Tibial artery (tissue), 4 donors: Measurements from ENCODE around the gene PIP5K1C.

Experiments used
- DNase-seq, 2 donors: peaks; one replicate each; pipeline ENCODE4 v3.0.0-alpha.2; 2019
- H3K27ac ChIP-seq, 2 donors: fragments of 200-600 bp; sonication (generic) in 1 of 2; 1 replicate in 1 of 2; 2 replicates in 1 of 2; pipeline ENCODE4 v1.5.1; 2018 to 2019; ENCODE audit warnings: mild to moderate bottlenecking in 1 of 2
- H3K27me3 ChIP-seq, 2 donors: fragments of 200-600 bp; sonication (generic) in 1 of 2; one replicate each; pipeline versions ENCODE4 v1.5.1 to v1.6.0; 2016 to 2019
- H3K36me3 ChIP-seq, 3 donors: fragments of 200-600 bp; sonication (generic) in 2 of 3; one replicate each; pipeline ENCODE4 v1.5.1; 2016 to 2019; ENCODE audit warnings: mild to moderate bottlenecking in 2 of 3
- H3K4me1 ChIP-seq, 4 donors: fragments of 200-600 bp; sonication (generic) in 2 of 4; 1 replicate in 3 of 4; 2 replicates in 1 of 4; pipeline ENCODE4 v1.5.1; 2016 to 2019
- H3K4me3 ChIP-seq, 2 donors: fragments of 200-600 bp; sonication (generic) in 1 of 2; 1 replicate in 1 of 2; 2 replicates in 1 of 2; pipeline ENCODE4 v1.5.1; 2018 to 2019; ENCODE audit warnings: mild to moderate bottlenecking in 2 of 2
- H3K9me3 ChIP-seq, 3 donors: fragments of 200-600 bp; sonication (generic) in 1 of 3; one replicate each; pipeline ENCODE4 v1.5.1; 2016 to 2019
- CTCF ChIP-seq, 2 experiments: fragments of 200-600 bp in 1 of 2; fragments of 450-650 bp in 1 of 2; IDR thresholded peaks; one replicate each; pipeline ENCODE4 v1.5.1; 2017 to 2019; ENCODE audit warnings: antibody characterized with exemption in 2 of 2, mild to moderate bottlenecking in 1 of 2, moderate library complexity in 1 of 2
- intact Hi-C: fragments of 100-400 bp; cut with DNase I; formaldehyde crosslinking; loops from one replicate; pipeline ENCODE4 v1.15.0; 2023; ENCODE audit warnings: low total_unique reads

PIP5K1C gene

GRCh38 chr19:3674784-3675543 is 25.3 kb downstream of the PIP5K1C start:
- intact Hi-C loops, result no loop called here
- no peak for TF ChIP-seq CTCF (IDR thresholded peaks at IDR 0.05)
- H3K9me3 ChIP-seq, result peaks cover 0 to 5% (median 0%) of the 10 kb centered on the region in 3 donors
- H3K27ac ChIP-seq, result peak overlapping the region in 1 of 2 donors; percentile 1
- H3K36me3 ChIP-seq, result peaks cover 0 to 35% (median 19%) of the 10 kb centered on the region in 3 donors
- peaks cover 4 to 34% (median 27%) of the 10 kb centered on the region in 4 donors for H3K4me1 ChIP-seq
- no peak for DNase-seq
- no peaks in the 10 kb centered on the region for H3K27me3 ChIP-seq
- H3K4me3 ChIP-seq, result no peak overlapping the region

GRCh38 chr19:3673506-3674439 is 26.5 kb downstream of the PIP5K1C start:
- Histone ChIP-seq H3K27me3 (no peaks in the 10 kb centered on the region), H3K36me3 (peaks cover 0 to 25% (median 13%) of the 10 kb centered on the region in 3 donors), H3K4me1 (peaks cover 4 to 46% (median 39%) of the 10 kb centered on the region in 4 donors), H3K9me3 (peaks cover 0 to 5% (median 0%) of the 10 kb centered on the region in 3 donors), H3K27ac (peak overlapping the region; percentile 95 to 99), H3K4me3 (no peak overlapping the region)
- intact Hi-C loops, result no loop called here
- no peak for DNase-seq
- TF ChIP-seq CTCF (IDR thresholded peaks at IDR 0.05), result no peak

GRCh38 chr19:3672993-3673392 is 27.3 kb downstream of the PIP5K1C start:
- H3K36me3 ChIP-seq, result peaks cover 0 to 26% (median 13%) of the 10 kb centered on the region in 3 donors
- H3K4me1 ChIP-seq, result peaks cover 4 to 54% (median 47%) of the 10 kb centered on the region in 4 donors
- TF ChIP-seq CTCF (IDR thresholded peaks at IDR 0.05), result no peak
- H3K27ac ChIP-seq, result peak overlapping the region; percentile 95 to 99
- intact Hi-C loops, result no loop called here
- H3K4me3 ChIP-seq, result no peak overlapping the region
- H3K27me3 ChIP-seq, result no peaks in the 10 kb centered on the region
- H3K9me3 ChIP-seq, result peaks cover 0 to 5% (median 0%) of the 10 kb centered on the region in 3 donors
- DNase-seq, result no peak

GRCh38 chr19:3672575-3672948 is 27.7 kb downstream of the PIP5K1C start:
- H3K27ac ChIP-seq, result peak overlapping the region; percentile 95 to 99
- no peak overlapping the region for H3K4me3 ChIP-seq
- intact Hi-C loops, result no loop called here
- TF ChIP-seq CTCF (IDR thresholded peaks at IDR 0.05), result no peak
- H3K4me1 ChIP-seq, result peaks cover 4 to 57% (median 51%) of the 10 kb centered on the region in 4 donors
- peaks cover 0 to 5% (median 0%) of the 10 kb centered on the region in 3 donors for H3K9me3 ChIP-seq
- no peaks in the 10 kb centered on the region for H3K27me3 ChIP-seq
- H3K36me3 ChIP-seq, result peaks cover 0 to 30% (median 13%) of the 10 kb centered on the region in 3 donors
- no peak for DNase-seq

- intact Hi-C loops, result no loop called here
These were observed 28.3 kb downstream of the PIP5K1C start for GRCh38 chr19:3671680-3672574.

More at GRCh38 chr19:3671680-3672574, 28.3 kb downstream of the PIP5K1C start:
- no peaks in the 10 kb centered on the region for H3K27me3 ChIP-seq
- DNase-seq, result no peak
- peaks cover 0 to 35% (median 17%) of the 10 kb centered on the region in 3 donors for H3K36me3 ChIP-seq
- peaks cover 4 to 57% (median 55%) of the 10 kb centered on the region in 4 donors for H3K4me1 ChIP-seq
- peak overlapping the region; percentile 95 to 99 for H3K27ac ChIP-seq
- TF ChIP-seq CTCF (IDR thresholded peaks at IDR 0.05), result no peak
- H3K9me3 ChIP-seq, result peaks cover 0 to 5% (median 0%) of the 10 kb centered on the region in 3 donors
- H3K4me3 ChIP-seq, result peak overlapping the region; percentile 43 to 46
